CD4-positive, alpha-beta T cell treated with Interleukin-4 for 4 hours (primary cell): Measurements from ENCODE around the gene RPS6KA2.
A peak's percentile ranks its signal among the peaks of the same experiment; 100 is the strongest.

Source experiments
- DNase-seq: peaks from one replicate; pipeline ENCODE4 v3.0.0-alpha.2; 2020

RPS6KA2 gene

DNA sequence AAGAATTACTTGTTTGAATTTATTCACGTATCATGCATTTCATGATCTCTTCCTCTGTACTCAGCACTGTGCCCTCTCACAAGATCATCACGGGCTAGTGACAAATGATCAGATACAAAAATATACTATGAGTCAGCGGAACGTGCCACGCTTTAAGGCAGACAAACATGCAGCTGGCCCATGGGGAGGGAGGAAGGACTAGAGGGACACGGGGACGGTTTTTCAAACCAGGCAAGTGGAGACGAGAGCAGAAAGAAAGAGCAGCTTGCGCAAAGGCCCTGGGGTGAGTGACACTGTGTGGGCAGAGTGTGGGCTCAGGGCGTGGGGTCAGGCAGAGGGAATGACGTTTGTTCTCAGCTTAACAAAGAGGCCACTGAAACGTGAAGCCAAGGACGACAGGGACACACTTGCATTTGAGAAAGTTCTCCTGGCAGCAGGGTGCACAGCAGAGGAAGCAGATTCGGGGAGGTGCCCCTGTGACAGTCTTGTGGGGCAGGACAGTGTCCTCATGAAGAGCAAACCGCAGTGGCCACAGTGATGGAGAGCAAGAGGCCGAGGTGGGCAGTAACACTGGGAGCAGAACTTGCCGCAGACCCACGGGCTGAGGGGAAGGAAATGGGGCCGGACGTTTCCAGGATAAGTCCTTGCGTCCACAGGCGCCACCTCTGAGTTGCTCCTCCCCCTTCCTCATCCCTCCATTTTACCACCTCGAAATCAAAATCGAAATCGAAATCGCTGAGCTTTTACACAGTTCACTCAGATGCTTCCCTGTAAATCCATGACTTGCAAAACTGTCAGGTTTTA is 6.9 kb upstream of the RPS6KA2 start:
- DNase-seq, result no peak

DNA sequence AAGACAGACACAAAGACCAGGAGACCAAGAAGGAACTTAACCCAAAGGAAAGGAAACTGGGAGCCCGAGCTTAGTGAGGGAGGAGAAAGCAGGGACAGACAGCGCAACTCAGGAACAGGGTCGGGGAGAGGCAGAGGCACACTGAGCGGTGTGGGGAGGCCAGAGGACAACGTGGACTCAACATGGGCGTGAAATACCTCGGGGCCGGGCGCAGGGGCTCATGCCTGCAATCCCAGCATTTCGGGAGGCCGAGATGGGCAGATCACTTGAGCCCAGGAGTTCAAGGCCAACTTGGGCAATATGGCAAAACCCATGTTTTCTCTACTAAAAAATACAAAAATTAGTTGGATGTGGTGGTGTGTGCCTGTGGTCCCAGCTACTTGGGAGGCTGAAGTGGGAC is 5.7 kb upstream of the RPS6KA2 start:
- DNase-seq, result no peak

DNA sequence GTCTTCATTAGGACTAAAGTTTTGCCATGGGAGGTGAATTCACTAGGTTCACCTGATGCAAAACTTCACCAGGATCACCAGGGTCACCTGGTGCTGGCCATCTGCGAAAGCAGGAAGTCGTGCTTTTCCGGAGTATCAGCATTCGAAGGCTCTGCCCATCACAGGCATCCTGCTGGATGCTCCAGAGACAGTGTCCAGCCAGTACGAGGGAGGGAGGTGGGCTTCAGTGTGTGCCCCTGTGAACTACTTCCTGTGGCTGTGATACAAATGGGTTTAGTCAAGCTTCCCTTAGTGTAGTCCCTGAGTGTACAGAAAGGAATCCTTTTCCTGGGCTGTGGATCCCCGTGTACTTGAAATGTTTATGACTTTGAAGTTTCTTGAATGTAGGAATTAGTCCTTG is 3.4 kb upstream of the RPS6KA2 start:
- no peak for DNase-seq

DNA sequence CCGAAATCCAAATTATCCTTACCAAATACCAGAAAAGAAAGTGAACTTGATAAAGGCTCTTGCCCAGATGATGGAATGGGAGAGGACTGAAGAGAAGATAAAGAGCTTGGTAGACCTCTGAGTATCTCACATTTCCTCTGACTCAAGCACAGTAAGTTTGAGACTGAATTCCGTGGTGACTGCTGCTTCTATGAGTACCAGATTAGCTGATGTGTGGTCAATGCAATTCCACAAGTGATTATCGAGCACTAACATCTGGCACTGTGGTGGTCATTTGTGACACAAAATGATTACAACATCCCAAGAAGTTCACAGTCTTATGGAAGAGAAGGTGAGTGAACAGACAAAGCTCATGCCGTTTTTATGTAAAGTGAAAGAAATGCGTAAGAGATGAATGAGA is 2.6 kb upstream of the RPS6KA2 start:
- DNase-seq, result no peak

DNA sequence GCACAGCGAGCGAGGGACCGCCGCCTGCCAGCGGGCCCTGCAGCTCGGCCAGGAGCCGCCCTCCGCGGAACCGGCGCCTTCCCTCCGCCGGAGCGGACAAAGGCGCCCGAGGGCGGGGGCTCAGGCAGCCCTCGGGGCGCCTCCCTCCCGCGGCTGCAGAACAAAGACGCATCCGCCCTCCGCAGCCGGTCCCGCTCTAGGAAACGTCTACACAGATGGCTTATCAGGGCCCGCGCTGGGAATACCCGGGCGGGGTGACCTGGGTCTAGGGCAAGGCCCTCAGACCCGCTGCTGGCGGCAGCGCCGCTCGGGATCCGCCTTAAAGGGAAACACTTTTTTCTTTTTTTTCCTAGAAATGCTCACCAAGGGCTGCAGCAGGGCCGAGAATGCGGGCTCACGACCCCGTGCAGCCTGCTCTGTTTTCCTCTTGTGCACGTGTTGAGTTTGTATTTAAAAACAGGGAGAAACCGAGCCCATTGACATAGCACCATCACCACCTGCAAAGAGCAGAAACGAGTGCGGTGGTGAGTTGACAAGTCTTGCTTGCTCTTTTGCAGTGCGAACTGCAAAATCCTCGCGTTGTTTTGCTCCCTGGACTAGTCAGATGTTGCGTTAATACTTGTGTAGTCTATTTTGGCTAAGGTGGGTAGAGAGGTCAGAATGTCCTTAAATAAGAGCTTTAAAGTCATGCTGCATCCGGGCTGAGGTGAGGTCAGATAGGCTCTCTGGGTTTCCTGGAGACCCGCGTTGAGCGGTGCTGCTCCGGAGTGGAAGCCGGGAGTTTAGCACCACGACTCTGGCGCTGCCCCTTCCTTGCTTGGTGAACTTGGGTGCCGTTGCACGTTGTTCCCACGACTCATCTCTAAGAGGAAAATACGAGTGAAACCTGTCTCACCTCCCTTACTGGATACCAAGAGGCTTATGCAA is 1.1 kb upstream of the RPS6KA2 start:
- DNase-seq, result peak; percentile 45

DNA sequence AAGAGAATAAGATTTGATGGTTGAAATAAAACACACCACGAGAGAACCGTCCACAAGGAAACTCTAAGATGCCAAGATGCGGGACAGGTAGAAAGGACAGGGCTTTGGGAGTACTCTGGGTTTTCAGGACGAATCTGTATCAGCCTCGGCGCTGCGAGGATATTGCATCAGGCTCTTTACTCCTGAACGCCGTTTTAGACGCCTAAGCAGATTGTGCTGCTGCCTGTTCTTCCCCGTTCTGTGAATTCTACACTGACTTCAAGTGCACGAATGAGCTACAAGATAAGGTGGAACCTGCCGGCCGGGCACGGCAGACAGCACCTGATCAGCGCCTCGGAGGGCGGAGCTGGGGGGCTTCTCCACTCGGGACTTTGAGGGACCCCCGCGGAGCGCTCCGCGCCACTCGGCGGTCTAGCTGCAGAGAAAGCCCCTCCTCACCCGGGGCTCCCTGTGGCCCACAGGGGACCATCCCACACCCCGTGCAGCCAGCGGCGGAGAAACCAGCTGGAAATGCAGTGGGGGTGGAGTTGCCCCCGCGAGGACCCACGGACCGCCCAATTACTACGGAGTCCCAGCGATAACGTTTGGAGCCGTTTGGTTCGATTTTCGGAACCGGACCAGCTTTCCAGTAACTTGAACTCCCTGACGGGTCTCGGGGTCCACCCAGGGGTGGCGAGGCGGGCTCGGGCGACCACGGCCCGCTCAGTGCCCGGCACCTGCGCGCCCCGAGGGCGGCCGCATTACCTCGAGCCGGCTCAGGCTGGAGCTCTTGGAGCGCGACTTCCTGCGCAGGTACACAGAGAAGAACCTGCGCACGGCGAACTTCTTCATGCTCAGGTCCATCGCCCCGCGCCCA is 646 bp downstream of the RPS6KA2 start:
- no peak for DNase-seq

DNA sequence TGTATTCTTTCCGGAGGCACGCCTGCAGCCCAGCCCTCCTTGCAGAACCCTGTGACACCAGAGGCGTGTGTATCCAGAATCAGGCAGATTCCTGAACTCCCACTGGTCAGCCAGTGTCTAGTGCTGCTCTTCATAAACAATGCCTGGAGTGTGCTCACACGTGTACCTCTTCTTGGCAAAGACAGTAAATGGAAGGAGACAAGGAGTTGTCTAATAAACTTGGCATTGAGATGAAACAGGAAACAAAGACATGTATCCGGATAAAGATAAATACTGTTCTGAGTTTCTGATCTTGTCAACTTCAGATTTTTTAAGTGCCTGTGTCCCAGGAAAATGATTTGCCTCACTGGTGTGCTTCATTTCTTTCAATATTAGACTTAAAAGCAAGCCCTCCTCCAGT is 1.7 kb downstream of the RPS6KA2 start:
- DNase-seq, result no peak

DNA sequence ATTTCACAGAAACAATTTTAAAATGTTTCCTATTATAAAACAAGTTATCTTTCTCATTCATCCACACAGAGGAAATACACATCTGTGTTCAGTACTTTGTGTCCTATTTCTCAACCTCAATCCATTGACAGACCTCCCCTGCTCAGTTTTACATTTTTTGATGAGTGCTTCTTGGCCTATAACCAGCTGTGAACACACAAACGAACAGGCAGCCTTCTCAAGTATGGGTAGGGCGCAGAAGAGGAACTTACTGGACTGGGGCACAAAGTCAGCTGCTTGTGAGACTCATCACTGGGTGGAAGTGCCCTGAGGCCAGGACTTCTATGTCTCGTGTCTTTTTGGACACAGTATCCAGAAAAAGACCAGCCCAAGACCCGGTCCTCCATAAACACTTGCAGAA is 2.8 kb downstream of the RPS6KA2 start:
- no peak for DNase-seq

DNA sequence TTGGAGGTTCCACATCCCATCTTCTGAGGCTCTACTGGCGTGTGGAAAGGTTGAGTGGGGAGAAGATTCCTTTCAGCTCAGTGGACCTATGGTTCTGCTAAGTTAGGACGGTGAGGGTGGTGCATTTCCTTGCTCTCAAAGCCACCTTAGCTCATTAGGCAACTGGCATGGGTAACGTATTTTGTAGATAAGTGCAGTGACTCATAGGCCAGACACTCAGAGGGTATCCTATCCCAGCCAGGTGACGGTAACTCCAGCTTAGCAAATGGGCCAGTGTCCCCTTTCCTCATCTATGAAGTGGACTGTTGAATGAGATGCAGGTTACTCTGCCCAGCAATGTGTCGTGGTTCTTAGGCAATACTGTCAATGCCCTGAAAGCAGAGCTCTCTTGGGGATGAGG is 3.7 kb downstream of the RPS6KA2 start:
- no peak for DNase-seq

DNA sequence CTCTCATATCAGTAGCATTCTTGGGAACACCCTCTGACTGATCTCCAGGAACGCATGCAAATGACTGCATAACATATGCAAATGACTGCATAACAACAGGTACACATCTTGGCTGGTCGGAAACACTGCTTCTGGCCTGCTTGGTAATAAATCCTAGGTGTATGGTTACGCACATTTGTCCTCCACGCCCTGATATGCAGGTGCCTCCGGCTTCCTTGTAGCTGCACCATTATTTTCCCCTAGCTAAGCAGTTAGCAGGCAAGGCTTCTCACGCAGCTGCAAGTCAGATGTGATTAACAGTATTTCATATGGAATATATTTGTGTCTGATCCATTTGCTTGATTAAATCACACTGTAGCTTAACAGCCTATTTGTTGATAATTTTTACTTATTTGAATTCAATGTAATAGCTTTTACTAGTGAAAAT is 5.9 kb downstream of the RPS6KA2 start:
- DNase-seq, result no peak

DNA sequence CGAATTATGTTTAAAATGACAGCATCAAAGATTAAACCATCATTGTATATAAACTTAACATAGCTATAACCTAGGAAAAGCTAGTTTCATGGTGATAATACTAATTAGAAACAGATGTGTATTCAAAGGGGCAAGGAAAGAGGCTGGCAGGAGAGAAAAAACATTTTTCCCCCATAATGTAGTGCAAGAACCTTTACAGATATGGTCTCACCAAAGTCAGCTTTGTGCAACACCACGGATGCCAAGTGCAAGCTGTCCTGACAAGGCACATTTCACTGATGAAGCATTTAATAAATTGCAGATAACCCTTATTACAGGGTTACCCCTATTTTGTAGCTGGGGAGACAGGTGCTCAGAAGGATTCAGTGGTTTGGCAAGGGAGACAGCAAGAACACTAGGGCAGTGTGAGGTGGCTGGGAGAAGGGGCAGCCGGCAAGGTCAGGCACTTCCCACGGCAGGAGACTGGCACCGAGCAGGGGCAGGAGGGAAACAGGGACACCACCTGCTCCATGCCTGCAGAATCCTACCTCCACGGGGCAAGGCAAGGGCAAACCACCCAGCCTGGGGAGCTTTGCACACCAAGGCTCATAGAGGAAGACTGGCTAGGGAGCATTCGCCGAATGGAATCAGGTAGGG is 6.5 kb downstream of the RPS6KA2 start:
- DNase-seq, result no peak

DNA sequence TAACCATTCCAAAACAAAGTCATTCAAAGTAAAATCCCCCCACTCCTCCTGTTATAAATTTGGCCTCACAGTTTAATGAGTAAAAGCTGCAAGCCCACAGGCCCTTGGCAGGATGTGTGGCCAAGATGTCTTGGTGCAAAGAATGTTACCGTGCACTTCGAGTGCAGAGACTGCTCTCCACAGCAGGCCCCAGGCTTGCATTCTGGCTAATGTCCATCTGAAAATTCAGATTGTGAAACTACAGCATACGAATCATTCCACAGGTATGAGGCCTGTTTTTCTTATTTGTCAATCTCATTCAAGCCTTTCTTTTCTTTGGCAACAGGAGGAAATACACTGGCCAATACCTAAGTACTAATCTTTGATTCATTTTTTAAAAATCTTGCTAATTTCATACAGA is 7.1 kb downstream of the RPS6KA2 start:
- DNase-seq, result no peak

DNA sequence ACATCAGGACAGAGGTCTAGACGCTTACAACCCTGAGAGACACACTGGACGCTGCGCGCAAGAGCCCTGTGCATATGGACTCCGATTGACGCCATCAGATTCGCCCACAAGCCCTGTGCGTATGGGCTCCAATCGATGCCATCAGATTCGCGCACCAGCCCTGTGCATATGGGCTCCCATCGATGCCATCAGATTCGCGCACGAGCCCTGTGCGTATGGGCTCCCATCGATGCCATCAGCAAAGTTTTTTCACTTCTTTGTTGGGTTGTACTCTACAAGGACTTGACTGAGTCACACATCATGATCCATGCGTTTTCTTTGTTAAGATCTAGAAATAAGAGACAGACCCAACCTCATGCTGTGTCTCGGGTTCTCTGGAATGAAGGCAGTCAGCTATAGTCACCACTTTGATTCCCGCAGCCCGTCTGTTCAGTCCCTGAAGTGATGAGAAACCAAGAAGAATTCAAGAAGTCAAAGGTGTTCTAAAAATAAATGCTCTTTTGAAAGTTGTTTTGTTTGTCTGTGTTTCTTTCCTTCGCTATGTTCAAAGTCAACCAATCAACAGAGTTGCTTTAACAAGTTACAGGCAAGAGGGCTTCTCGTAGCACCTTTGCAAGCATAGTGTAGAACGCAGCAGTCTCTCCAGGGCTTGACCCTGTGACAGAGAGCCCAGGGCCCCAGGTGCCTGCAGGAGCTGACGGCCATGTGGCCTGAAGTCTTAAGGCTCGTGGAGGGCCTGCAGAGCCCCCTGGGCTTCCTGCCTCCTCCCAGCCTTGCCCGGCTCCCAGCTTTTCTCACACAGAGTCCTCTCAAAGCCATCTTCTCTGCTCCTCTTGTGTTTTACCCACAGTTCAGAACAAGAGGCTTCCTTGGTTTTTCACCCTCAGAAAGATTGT is 7.9 kb downstream of the RPS6KA2 start:
- DNase-seq, result no peak

DNA sequence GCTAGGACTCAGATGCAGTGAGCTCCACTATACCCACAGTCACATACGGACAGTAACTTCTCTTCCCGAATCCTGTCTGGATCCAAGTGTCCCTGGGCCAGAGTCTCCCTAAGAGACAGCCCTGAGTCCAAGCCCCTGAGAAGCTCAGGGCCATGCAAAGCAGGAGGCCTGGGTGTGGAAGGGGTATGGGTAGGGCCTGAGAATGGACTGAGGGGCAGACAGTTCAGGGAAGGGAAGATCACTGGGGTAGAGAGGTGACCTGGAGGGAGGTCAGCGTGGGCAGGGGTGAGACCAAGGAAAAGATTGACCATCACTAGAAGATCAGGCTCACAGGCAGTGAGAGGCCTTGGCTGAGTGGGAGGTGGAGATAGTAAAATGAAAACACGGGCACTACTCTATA is 8.8 kb downstream of the RPS6KA2 start:
- no peak for DNase-seq

DNA sequence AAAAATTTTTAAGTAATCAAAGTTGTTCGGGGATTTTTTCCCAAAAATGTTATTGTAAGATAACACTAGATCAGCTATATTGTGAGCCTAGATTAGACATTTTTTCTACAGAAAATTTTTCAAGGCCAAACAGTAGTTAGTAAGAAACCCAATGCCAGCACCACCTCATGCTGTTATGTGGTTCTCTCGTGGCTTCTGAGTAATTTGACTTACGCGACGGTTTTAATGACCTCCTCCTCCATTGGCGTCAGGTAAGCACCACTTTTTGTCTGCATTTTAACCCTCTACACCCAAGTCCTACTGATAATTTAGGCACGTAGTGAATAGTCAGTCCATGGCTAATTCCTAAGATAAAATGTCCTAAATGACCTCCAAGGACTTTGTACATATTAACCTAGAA is 9.7 kb downstream of the RPS6KA2 start:
- DNase-seq, result no peak

DNA sequence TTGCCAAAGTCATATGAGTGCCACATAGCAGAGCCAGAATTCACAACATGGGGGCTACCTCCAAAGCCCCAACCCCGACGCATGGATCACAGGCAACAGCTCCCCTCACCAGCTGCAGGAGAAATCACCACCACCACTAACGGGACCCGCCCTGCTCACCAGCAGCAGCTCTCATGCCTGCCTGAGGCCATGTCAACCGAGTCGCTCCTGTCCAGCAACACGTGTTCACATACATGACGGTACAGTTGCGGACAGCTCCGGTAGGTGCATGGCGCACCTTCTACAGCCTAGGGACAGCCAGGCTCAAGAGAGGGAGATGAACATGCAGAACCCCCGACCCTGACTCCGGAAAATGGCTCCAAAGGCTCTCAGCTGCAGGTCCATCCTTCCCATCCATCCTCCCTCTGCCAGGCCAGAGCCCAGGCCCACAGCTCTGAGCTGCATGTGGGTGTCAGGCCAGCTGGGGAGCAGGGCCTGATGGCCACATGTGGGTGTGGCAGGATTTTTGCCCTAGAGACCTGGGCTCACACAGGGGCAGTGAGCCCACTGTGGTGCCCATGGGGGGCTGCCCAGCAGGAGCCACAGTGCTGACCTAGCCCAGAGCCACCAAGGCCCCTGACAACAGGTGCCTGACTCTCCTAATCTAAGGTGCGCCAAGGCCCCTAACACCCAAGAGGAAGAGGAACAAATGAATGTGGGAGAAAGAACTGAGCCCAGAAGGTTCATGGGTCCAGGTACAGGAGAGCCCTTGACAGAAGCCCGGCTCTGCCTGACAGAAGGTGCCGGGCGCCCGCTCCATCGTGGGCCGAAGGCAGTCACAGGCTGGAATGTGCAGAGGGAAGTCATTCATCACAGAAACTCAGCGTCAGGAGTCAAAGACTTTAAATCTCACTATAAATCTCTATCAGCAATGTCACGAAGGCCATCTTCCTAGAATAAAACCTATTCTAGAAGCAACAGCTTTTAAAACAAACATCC is 10.5 kb downstream of the RPS6KA2 start:
- DNase-seq, result no peak

DNA sequence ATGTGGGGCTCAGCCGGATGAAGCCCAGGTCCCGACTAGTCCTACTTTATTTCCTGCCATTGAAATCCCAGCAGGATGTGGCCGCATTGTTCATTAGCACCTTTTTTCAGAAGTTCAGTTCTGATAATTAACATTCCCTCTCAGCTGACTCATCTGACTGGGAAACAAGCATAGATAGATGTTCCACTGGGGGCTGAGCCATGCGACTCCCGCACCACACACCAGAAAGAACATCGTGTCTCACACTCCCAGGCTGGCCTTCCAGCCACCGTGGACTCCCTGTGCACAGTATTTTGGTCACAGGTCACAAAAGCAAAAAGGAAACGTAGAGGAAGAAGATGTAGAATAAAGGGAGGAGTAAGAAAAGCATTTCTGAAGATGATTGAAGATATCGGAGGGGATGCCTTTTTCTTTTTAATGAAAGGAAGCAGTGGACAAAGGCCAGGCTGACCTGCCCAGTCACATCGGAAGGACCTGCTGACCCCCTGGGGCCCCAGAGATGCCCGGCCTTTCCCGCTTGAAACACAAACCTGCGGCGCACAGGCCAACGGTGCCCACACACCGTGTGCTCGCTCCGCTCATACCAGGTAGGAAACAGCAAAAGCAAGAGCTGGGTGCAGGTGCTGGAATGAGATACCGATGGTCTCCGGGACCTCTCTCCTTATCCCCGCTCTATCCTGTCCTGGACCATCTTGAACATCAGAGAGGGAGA is 11.8 kb downstream of the RPS6KA2 start:
- no peak for DNase-seq

DNA sequence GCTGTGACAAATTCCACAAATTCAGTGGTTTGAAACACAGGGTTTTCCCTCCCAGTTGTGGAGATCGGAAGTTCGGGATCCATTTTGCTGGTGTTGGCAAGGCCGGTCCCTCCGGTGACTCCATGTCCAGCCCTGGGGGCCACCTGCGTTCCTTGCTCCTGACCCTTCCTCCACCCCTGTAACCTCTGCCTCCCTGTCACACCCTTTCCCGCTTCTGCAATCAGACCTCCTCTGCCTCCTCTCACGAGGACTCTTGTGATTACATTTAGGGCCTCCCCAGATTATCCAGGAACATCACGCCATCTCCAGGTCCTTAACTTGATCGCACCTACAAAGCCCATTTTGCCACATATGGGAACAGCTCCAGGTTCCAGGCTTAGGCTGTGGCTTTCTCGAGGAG is 12.5 kb downstream of the RPS6KA2 start:
- no peak for DNase-seq

DNA sequence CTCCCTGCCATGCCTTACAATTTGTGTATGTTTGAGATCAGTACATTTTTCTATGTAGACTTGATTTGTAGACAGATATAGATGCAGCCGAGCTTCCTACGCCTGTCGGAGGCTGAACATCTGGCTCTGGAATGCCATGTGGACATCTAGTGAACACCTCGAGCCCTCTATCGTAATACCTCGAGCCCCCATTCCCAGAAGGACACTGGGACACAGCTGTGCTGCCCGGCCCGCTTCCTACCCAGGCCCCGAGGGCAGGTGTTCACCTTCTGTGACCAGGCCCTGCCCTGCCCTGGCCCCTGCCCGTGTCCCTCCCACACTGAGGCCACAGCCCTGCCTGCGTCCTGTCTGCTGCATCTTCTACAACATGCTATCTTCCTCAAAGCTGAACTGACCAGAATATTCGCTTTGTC is 12.9 kb downstream of the RPS6KA2 start:
- DNase-seq, result no peak

DNA sequence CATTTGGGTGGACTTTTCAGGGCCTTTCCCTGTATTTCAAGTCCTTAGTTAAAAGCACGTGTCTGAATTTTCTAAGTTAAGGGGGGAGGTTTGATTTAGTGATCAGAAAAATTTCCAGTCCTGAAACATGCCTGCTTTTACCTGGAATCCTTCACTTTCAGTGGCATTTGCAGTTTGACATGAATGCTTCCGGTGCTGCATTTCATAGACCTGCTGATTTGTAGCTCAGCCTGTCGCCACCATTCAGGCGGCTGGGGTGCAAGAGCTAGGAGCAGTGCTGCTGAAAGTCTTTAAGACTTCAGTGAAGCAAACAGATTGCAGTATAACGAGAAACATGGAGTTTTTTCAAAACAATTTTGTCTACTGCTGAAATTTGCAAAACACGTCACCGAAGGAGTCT is 14.0 kb downstream of the RPS6KA2 start:
- DNase-seq, result no peak
